Measurements from ENCODE around the gene IL26. TPM values are rescaled to one million over a fixed set of nuclear protein-coding genes. Genes with fewer than 3 reads are reported as not detected.
A peak's percentile ranks its signal among the peaks of the same experiment; 100 is the strongest.

The IL26 gene
- total and polyA plus RNA-seq, 5 donors from 2014 or later, result 0.17 to 0.71 TPM; not detected in 3

DNA sequence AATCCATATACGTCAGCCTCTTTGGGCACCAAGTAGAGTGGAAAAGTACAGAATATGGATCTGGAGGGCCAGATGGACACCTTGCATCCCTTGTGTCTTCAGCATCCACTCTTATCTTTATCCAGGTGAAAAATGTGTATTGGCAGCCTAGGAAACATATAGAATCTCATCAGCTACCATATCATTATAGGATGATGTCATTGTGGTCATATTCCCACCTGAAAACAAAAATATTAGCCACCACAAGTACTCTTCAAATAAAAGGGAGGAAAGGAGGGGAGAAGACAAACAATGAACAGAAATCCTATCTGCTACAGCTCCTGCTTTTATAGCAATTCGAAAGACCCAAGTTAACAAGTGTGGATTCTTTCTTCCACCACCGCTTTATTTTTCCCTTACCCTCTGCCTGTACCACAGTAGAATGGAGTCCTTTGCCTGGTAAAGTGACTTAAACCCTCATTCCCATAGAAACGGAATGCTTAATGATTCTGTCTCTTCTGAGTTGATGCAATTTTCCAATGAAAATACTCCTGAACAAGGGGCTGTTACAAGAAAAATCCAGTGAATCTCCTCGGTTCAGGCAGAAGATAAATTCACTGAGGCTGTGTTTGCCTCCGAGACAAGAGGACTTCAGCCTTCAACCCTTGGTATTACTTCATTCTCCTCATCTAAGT, 13.8 kb upstream of the IL26 start:
- DNase-seq (no peak), ATAC-seq (ENCODE audit: low read depth in 2 of 2) (no peak)
- peak overlapping the region; percentile 14 to 84 (median 64) for H3K27ac Mint-ChIP-seq
- no peaks in the 10 kb centered on the region for H3K27me3 Mint-ChIP-seq
- no peaks in the 10 kb centered on the region for H3K36me3 Mint-ChIP-seq
- Histone ChIP-seq H3K4me3 (ENCODE audit: low read depth, low read length) (no peak overlapping the region), H3K27me3 (ENCODE audit: control insufficient read depth, insufficient read depth, low read length) (no peaks in the 10 kb centered on the region), H3K9me3 (ENCODE audit: control insufficient read depth in 2 of 2, low read length in 2 of 2) (no peaks in the 10 kb centered on the region), H3K27ac (ENCODE audit: insufficient read depth, low read length, poor library complexity, severe bottlenecking) (no peak overlapping the region), H3K36me3 (ENCODE audit: control insufficient read depth, insufficient read depth, low read length) (no peaks in the 10 kb centered on the region), H3K4me1 (ENCODE audit: control insufficient read depth, insufficient read depth, low read length, poor library complexity, severe bottlenecking) (peaks cover 34% of the 10 kb centered on the region)
- no peaks in the 10 kb centered on the region for H3K9me3 Mint-ChIP-seq
- peaks cover 27 to 49% (median 37%) of the 10 kb centered on the region in 4 donors for H3K4me1 Mint-ChIP-seq
- peak overlapping the region in 2 of 4 donors; percentile 52 to 53 for H3K4me3 Mint-ChIP-seq

DNA sequence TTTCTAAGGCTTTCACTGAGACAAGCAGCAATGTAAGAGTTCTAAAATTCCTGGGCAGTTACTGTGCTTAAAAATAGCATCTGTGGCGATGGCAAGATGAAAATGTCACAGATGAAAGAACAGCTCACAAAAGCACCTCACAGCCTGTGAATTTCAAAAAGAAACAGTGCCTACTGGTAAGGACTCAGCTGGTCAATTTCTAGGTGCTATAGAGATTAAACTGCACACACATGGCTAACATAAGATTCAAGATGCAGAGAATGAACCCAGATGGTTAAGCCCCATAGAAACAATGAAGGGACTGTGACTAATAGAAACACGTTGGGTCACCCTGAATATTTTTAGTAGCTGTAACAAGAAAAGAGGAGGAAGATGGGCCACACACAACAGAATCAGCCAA, 12.0 kb upstream of the IL26 start:
- H3K9me3 ChIP-seq (ENCODE audit: control insufficient read depth in 2 of 2, low read length in 2 of 2), result no peaks in the 10 kb centered on the region
- no peaks in the 10 kb centered on the region for H3K27me3 Mint-ChIP-seq
- H3K9me3 Mint-ChIP-seq, result no peaks in the 10 kb centered on the region
- DNase-seq (no peak), ATAC-seq (ENCODE audit: low read depth in 2 of 2) (no peak)
- H3K4me1 Mint-ChIP-seq, result peaks cover 27 to 57% (median 41%) of the 10 kb centered on the region in 4 donors
- no peaks in the 10 kb centered on the region for H3K36me3 ChIP-seq (ENCODE audit: control insufficient read depth, insufficient read depth, low read length)
- no peak overlapping the region for H3K27ac ChIP-seq (ENCODE audit: insufficient read depth, low read length, poor library complexity, severe bottlenecking)
- no peak overlapping the region for H3K4me3 ChIP-seq (ENCODE audit: low read depth, low read length)
- H3K4me1 ChIP-seq (ENCODE audit: control insufficient read depth, insufficient read depth, low read length, poor library complexity, severe bottlenecking), result peaks cover 40% of the 10 kb centered on the region
- no peaks in the 10 kb centered on the region for H3K27me3 ChIP-seq (ENCODE audit: control insufficient read depth, insufficient read depth, low read length)
- H3K27ac Mint-ChIP-seq, result peak overlapping the region in 1 of 3 donors; percentile 54
- H3K4me3 Mint-ChIP-seq, result peak overlapping the region in 3 of 4 donors; percentile 74 to 94 (median 90)
- H3K36me3 Mint-ChIP-seq, result no peaks in the 10 kb centered on the region

- peak overlapping the region; percentile 74 to 94 (median 90) for H3K4me3 Mint-ChIP-seq
- H3K9me3 ChIP-seq (ENCODE audit: control insufficient read depth in 2 of 2, low read length in 2 of 2), result no peaks in the 10 kb centered on the region
- peak overlapping the region; percentile 78 to 96 (median 90) for H3K27ac Mint-ChIP-seq
- peak overlapping the region; percentile 89 for H3K4me3 ChIP-seq (ENCODE audit: low read depth, low read length)
- H3K9me3 Mint-ChIP-seq, result no peaks in the 10 kb centered on the region
- H3K36me3 ChIP-seq (ENCODE audit: control insufficient read depth, insufficient read depth, low read length), result no peaks in the 10 kb centered on the region
- DNase-seq, result no peak
- H3K27me3 ChIP-seq (ENCODE audit: control insufficient read depth, insufficient read depth, low read length), result no peaks in the 10 kb centered on the region
- no peaks in the 10 kb centered on the region for H3K27me3 Mint-ChIP-seq
- H3K4me1 Mint-ChIP-seq, result peaks cover 27 to 57% (median 41%) of the 10 kb centered on the region in 4 donors
- no peaks in the 10 kb centered on the region for H3K36me3 Mint-ChIP-seq
- peak overlapping the region; percentile 50 for H3K27ac ChIP-seq (ENCODE audit: insufficient read depth, low read length, poor library complexity, severe bottlenecking)
- no peak for ATAC-seq (ENCODE audit: low read depth in 2 of 2)
- peaks cover 40% of the 10 kb centered on the region for H3K4me1 ChIP-seq (ENCODE audit: control insufficient read depth, insufficient read depth, low read length, poor library complexity, severe bottlenecking)
Measured at GRCh38 chr12:68237078-68237477, 11.5 kb upstream of the IL26 start.

DNA sequence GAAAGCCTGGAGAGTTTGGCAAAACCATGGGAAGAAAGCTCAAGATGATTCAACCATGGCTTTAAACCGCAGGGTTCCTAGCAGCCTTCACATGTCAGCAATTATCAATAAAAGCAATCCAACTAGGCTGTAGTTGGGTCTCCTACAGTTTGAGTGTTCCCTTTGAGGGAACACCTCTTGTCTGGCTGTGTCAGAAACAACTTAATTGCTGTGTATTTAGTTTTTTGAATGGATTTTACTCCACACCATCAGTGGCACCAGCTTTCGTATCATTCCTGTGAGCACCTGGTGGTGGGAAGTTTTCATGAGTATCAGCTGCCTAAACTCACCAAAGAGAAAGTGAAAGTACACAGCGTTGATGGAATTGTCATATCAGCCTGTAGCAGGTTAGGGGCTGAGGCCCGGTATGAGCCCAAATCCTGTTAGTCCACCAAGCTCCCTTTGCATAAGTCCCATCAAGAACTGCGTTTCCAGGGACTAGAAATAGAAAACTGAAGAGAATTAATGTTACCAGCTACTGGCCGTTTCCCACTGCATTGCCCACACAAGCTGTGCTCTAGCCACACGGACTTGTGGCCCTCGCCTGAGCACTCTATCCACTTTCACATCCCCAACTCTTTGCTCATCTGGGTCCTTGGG, 10.9 kb upstream of the IL26 start:
- peaks cover 27 to 54% (median 41%) of the 10 kb centered on the region in 4 donors for H3K4me1 Mint-ChIP-seq

DNA sequence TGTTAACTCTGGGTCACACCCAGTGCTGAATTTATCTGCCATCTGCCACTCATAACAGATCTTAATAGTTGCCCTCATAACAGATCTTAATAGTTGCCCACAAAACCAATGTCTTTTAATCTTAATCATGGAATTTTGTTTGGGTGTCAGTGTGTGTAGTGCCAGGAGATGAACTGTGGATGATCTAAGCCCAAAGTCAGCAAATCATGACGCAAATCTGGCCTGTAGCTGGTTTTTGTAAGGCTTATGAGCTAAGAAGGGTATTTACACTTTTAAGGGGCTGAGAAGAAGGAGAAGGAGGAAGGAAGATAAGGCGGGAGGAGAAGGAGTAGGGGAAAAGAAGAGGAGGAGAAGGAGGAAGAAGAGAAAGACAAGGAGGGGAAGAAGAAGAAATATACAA, 10.0 kb upstream of the IL26 start:
- no peaks in the 10 kb centered on the region for H3K27me3 Mint-ChIP-seq
- no peaks in the 10 kb centered on the region for H3K27me3 ChIP-seq (ENCODE audit: control insufficient read depth, insufficient read depth, low read length)
- peaks cover 23 to 44% (median 33%) of the 10 kb centered on the region in 4 donors for H3K4me1 Mint-ChIP-seq
- no peaks in the 10 kb centered on the region for H3K9me3 Mint-ChIP-seq
- peak overlapping the region; percentile 72 to 90 (median 86) for H3K27ac Mint-ChIP-seq
- H3K27ac ChIP-seq (ENCODE audit: insufficient read depth, low read length, poor library complexity, severe bottlenecking), result no peak overlapping the region
- ATAC-seq (ENCODE audit: low read depth in 2 of 2), result no peak
- no peaks in the 10 kb centered on the region for H3K36me3 Mint-ChIP-seq
- H3K4me3 ChIP-seq (ENCODE audit: low read depth, low read length), result no peak overlapping the region
- H3K4me1 ChIP-seq (ENCODE audit: control insufficient read depth, insufficient read depth, low read length, poor library complexity, severe bottlenecking), result peaks cover 30% of the 10 kb centered on the region
- no peaks in the 10 kb centered on the region for H3K9me3 ChIP-seq (ENCODE audit: control insufficient read depth in 2 of 2, low read length in 2 of 2)
- no peak for DNase-seq
- H3K4me3 Mint-ChIP-seq, result peak overlapping the region in 3 of 4 donors; percentile 90 to 94 (median 90)
- H3K36me3 ChIP-seq (ENCODE audit: control insufficient read depth, insufficient read depth, low read length), result no peaks in the 10 kb centered on the region

More for the DNA sequence above, 10.9 kb upstream of the IL26 start:
- H3K4me3 ChIP-seq (ENCODE audit: low read depth, low read length), result peak overlapping the region; percentile 89
- H3K4me3 Mint-ChIP-seq, result peak overlapping the region; percentile 74 to 94 (median 90)
- H3K36me3 Mint-ChIP-seq, result no peaks in the 10 kb centered on the region
- H3K27me3 ChIP-seq (ENCODE audit: control insufficient read depth, insufficient read depth, low read length), result no peaks in the 10 kb centered on the region
- H3K27me3 Mint-ChIP-seq, result no peaks in the 10 kb centered on the region
- H3K27ac Mint-ChIP-seq, result peak overlapping the region; percentile 78 to 96 (median 90)
- ATAC-seq (ENCODE audit: low read depth in 2 of 2) (peak; percentile 57 to 60), DNase-seq (peak; percentile 16 to 84 (median 63))
- H3K36me3 ChIP-seq (ENCODE audit: control insufficient read depth, insufficient read depth, low read length), result no peaks in the 10 kb centered on the region
- peaks cover 38% of the 10 kb centered on the region for H3K4me1 ChIP-seq (ENCODE audit: control insufficient read depth, insufficient read depth, low read length, poor library complexity, severe bottlenecking)
- no peaks in the 10 kb centered on the region for H3K9me3 Mint-ChIP-seq
- H3K9me3 ChIP-seq (ENCODE audit: control insufficient read depth in 2 of 2, low read length in 2 of 2), result no peaks in the 10 kb centered on the region
- H3K27ac ChIP-seq (ENCODE audit: insufficient read depth, low read length, poor library complexity, severe bottlenecking), result peak overlapping the region; percentile 50

DNA sequence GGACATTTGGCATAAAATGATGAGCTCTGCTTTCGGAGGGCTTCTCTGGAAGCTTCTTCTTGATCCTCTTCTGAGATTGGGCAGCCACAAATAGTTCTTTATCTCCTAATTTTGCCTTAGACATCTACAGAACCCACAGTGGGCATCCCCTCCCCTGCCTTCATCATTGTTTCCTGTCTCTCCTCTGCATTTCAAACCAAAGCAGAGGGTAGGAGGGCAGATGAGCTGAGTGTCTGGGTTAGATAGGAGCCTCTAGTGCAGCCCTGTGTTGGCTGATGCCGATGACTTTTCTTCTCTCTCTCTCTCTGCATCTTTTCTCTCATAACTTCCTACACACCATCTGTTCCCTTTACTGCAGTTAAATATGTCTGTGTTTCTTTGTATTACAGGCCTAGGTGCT, 8.5 kb upstream of the IL26 start:
- Histone ChIP-seq H3K4me3 (ENCODE audit: low read depth, low read length) (no peak overlapping the region), H3K36me3 (ENCODE audit: control insufficient read depth, insufficient read depth, low read length) (no peaks in the 10 kb centered on the region), H3K9me3 (ENCODE audit: control insufficient read depth in 2 of 2, low read length in 2 of 2) (no peaks in the 10 kb centered on the region), H3K27me3 (ENCODE audit: control insufficient read depth, insufficient read depth, low read length) (no peaks in the 10 kb centered on the region), H3K27ac (ENCODE audit: insufficient read depth, low read length, poor library complexity, severe bottlenecking) (no peak overlapping the region), H3K4me1 (ENCODE audit: control insufficient read depth, insufficient read depth, low read length, poor library complexity, severe bottlenecking) (peaks cover 24% of the 10 kb centered on the region)
- Mint-ChIP-seq H3K4me1 (peaks cover 19 to 36% (median 25%) of the 10 kb centered on the region in 4 donors), H3K36me3 (no peaks in the 10 kb centered on the region), H3K27ac (peak overlapping the region in 1 of 3 donors; percentile 30), H3K27me3 (no peaks in the 10 kb centered on the region), H3K9me3 (no peaks in the 10 kb centered on the region), H3K4me3 (no peak overlapping the region)
- DNase-seq, result no peak
- peak in 1 of 2 donors; percentile 35 for ATAC-seq (ENCODE audit: low read depth in 2 of 2)

DNA sequence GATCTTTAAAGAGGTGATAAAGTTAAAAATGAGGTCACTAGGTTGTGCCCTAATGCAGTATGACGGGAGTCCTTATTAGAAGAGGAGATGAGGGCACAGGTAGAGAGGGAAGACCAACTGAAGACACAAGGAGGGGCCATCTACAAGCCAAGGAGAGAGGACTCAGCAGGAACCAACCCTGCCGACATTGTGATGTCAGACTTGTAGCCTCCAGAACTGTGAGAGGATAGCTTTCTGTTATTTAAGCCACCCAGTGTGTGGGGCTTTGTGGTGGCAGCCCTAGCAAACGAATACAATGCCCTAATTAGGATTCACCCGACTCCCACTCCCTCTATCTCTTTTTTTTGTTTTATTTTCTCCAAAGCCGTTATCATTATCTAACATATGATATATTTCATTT, 7.9 kb upstream of the IL26 start:
- Histone ChIP-seq H3K36me3 (ENCODE audit: control insufficient read depth, insufficient read depth, low read length) (no peaks in the 10 kb centered on the region), H3K27me3 (ENCODE audit: control insufficient read depth, insufficient read depth, low read length) (no peaks in the 10 kb centered on the region), H3K4me3 (ENCODE audit: low read depth, low read length) (no peak overlapping the region), H3K4me1 (ENCODE audit: control insufficient read depth, insufficient read depth, low read length, poor library complexity, severe bottlenecking) (peaks cover 24% of the 10 kb centered on the region), H3K9me3 (ENCODE audit: control insufficient read depth in 2 of 2, low read length in 2 of 2) (no peaks in the 10 kb centered on the region), H3K27ac (ENCODE audit: insufficient read depth, low read length, poor library complexity, severe bottlenecking) (no peak overlapping the region)
- Mint-ChIP-seq H3K4me3 (no peak overlapping the region), H3K27ac (no peak overlapping the region), H3K36me3 (no peaks in the 10 kb centered on the region), H3K27me3 (no peaks in the 10 kb centered on the region), H3K4me1 (peaks cover 19 to 36% (median 25%) of the 10 kb centered on the region in 4 donors), H3K9me3 (no peaks in the 10 kb centered on the region)
- DNase-seq, result no peak
- no peak for ATAC-seq (ENCODE audit: low read depth in 2 of 2)

Data from CD4-positive, CD25-positive, alpha-beta regulatory T cell (primary cell).